Activated T-helper 1 cell treated with Interleukin-2 at 50 U/mL for 16 hours (primary cell): ENCODE results near the gene ICA1L.
A peak's percentile ranks its signal among the peaks of the same experiment; 100 is the strongest.
"Not testable (repeated sequence)": the region's sequence is repeated elsewhere in the genome, so short reads cannot be mapped to it uniquely, and the experiment has no call there.

Experiments
- DNase-seq: peaks from one replicate; pipeline ENCODE4 v3.0.0-alpha.2; 2020; ENCODE audit warnings: low read depth

ICA1L gene

DNA sequence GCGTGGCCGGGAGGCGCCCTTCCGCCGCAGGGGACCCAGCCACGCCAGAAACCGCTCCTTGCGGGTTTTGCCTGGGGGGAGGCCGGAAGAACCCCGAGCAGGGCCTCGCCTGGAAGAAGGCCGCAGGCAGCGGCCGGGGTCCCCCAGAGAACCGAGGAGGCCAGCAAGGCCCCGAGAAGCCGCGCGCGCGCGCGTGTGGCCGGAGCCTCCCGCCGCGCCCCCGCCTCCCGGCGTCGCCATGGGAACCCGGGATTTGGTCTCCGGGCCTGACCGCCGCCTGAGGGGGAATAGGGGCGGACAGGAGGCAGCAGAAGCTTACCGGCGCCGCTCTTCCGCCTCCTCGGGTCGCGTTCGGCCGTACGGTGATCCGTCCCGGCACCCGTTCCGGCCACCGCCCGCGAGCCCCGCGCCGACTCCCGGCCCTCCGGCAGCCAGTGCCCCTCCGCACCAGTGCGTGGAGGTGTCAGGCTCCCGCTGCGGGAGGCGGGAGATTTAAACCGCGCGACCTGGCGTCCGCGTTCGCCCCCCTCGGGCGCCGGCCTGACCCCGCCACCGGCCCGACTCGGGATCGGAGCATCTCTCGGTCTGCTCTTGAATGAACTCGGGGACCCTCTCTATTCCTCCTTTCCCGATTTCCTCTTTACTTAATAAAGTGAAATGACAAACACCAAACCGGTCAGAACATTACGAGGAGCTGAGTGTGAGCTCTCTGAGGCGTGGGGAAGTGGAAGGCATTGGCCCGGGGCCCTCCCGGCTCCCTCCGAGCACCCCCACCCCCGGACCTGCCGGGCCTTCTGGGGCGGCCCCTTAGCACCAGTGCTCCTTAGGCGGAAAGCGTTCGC, at the start of gene ICA1L:
TSS of gene ICA1L (minus strand) at position 467 of the 842 bp plus-strand sequence. CDS start 42,757 bp downstream, outside the sequence.
- peak; percentile 30 for DNase-seq

DNA sequence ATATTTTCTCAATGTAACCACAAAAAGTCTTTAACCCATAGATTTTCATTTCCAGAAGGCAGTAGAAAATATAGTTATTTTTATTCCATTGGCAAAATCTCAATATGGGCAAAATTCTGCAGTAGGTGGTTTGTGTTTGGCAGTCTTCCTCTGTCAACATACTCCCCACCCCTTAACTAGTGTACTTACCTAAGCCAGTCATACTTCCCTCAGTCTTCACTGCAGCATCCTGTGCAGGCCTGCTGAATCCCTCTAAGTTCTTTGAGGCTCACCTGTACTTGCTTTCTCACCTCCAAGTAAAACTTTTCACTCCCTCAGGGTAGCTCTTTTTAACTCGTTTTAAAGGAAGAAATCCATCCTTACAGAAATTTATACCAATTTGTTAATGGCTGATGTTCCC, 47.3 kb upstream of the ICA1L start:
- DNase-seq = no peak

DNA sequence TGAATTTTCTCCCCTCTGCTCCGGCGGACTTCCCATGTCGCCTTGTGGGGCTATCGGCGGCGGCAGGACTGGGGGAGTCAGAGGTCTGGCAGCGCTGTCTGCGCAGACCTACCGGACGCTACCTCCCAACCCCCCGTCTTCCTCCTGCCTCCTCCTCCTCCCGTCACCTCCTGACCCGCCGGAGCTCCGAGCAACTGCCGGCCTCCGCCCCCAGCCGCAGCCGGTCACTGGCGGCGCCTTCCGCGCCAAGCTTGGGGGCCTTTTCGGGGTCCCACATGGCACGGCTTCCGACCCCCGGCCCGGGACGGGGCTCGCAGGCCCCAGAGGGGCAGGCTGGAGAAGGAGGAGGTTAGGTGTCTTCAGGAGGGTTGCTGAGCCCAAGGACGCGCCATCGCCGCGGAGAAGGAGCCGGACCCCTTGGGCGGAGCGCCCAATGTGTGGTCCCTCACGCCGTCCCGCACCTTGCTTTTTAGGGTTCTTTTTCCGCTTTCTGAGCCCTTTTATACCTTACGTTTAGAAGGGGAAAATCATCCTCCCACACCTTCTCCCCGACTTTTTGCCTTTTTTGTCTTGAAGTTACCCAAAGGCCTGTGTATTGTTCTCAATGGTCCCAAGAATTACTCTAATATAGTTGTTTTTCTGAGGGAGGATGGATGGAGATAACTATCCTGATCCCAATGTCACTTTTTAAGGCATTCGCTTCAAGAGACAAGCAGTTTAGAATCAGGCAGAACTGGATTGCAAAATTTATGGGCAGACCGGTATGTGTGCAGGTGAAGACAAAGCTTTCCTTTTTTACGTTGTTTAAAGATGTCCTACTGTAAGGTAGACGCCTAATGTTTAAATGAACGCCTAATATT, 41.0 kb upstream of the ICA1L start:
- DNase-seq = not testable (repeated sequence)

DNA sequence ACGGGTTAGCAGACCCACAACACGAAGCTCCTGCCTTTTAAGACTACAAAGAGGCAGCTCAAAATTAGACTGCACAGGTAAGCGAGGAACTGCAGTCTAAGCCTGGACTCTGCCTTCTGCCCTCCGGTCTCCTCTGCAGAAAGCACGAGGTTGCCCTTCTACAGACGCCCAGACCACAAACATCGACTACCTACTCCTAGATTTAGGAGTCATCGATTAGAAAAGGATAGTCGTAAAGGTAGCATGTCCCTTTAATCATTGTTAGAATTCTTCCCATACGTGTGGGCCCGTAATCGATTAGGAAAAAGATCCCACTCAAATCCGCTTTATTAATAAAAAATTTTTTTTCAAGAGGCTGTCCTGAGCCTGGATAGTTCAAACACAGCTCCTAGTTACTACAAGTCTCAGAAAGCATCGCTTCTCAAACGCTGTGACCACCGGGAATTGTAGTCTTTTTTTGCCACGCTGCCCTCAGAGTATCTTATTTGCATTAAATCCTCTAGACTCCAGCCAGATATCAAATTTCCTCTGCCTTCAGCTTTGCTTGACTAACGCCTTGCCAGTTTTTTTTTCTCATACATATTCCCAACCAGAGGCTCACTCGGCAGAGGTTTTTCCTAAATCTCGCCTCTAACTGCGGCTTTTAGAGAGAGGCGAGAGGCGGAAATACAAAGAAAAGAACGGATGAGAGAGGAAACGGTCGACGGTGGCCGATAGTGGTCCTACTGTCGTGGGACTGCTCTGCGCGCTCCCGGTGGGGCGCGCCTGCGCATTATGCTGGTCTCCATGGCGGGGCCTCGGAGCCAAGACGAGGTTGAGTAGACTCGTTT, 40.2 kb upstream of the ICA1L start, which contains the start of the genes CARF and WDR12:
TSS of gene CARF (plus strand) at position 764 of the 830 bp plus-strand sequence. CDS start 29,628 bp downstream, outside the sequence.
TSS of gene WDR12 (minus strand) at position 162 of the 830 bp plus-strand sequence. CDS start 197 bp downstream, outside the sequence.
- peak; percentile 78 for DNase-seq

DNA sequence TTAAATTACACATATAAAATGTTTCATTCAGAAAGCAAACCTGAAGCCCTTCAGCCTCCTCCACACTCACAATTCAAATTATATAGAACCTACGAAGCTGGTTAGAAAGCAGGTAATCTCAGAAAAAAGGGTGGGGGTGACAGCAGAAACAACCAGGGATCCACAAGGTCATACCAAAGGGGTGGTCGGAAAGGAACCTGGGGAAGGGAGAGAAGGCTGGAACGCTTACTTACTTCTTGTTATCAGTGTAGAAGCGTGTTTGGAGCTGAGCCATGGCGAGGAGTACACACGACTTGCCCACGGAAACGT, 39.6 kb upstream of the ICA1L start:
- no peak for DNase-seq

DNA sequence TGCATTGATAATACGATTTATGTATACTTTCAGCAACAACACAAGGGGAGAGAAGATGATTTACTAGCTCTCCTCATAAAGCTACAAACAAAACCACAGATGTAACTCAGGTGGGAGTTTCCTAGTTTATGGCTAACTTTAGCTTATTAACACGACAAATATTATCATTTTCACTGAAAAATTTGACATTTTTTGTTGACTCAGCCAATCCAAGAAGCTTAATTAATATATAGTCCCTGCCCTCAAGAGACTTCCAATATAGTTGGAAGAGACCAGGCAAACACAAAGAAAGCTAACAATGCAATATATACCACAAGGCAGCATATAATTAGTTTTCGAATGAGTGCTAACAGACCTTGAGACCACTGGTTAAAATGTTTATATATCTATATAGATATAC, 39.1 kb upstream of the ICA1L start:
- DNase-seq = no peak

DNA sequence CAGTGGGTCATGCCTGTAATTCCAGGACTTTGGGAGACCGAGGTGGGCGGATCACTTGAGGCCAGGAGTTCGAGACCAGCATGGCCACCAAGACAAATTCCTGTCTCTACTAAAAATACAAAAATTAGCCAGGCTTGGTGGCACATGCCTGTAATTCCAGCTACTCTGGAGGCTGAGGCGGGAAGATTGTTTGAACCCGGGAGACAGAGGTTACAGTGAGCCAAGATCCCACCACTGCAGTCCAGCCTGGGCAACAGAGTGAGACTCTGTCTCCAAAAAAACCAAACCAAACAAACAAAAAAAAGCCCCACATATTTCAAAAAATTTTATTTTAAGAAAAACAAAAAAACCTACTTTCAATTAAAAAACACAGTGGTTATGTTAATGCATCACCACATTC, 38.7 kb upstream of the ICA1L start:
- not testable (repeated sequence) for DNase-seq

DNA sequence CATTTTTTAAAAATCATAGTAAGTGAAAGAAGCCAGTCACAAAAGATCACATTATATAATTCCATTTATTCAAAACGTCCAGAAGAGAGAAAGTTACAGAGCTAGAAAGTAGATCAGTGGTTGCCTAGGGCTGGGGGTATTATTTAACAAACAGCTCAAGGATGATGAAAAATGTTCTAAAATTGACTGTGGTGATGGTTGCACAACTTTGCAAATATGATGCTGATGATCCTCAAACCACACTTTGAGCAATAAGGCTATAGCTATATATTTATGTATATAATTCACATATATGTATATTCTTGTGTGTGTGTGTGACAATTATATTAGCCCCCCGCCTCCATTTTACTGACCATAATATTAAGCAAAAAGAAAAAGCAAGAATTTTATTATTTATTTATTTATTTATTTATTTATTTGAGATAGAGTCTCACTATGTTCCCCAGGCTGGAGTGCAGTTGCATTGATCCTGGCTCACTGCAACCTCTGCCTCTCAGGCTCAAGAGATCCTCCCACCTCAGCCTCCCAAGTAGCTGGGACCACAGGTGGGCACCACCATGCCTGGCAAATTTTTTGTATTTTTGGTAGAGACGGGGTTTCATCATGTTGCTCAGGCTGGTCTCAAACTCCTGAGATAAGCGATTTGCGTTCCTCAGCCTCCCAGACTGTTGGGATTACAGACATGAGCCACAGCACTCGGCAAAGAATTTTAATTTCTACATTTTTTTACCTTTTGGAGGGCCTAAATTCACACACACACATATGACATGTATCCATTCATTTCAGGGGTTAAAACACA, 38.0 kb upstream of the ICA1L start:
- no peak for DNase-seq

DNA sequence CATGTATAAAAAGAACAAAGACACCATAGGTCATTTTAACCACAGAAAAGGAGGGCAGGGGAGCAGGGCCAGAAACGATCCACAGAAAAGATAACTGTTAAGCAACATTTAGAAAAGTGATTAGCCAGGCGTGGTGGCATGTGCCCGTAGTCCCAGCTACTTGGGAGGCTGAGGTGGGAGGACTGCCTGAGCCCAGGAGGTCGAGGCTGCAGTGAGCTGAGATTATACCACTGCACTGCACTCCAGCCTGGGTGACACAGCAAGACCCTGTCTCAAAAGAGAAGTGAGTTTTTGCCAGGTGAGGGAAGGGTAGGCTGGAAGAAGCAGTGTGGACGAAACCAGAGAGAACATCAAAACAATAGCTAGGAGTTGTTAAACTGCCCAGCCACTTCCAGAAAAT, 36.6 kb upstream of the ICA1L start:
- DNase-seq = no peak

DNA sequence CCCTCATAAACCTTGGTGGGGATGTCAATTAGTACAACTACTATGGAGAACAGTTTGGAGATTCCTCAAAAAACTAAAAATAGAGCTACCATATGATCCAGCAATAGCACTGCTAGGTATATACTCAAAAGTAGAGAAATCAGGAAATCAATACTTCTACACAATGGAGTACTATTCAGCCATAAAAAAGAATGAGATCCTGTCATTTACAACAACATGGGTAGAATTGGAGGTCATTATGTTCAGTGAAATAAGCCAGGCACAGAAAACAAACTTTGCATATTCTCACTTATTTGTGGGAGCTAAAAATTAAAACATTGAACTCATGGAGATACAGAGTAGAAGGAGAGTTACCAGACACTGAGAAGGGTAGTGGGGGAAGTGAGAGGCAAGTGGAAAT, 33.9 kb upstream of the ICA1L start:
- not testable (repeated sequence) for DNase-seq

DNA sequence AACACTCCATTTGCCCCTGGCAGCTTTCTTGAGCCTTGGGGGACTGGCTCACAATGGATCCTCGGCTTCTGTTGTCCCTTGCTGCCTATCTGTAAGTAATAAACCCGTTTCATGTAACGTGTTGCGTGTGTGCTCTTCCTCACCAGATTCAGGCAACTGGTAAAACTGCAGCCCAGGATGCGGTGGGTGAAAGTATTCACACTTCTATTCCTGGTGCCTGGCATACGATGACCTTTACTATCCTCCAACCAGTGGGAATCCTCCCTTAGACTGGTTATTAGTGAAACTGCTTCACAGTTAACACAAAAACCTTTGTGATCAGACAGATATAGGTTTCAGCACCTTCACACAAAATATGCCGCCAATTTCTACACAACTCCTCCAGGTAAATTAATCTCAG, 13.6 kb upstream of the ICA1L start:
- DNase-seq = no peak

DNA sequence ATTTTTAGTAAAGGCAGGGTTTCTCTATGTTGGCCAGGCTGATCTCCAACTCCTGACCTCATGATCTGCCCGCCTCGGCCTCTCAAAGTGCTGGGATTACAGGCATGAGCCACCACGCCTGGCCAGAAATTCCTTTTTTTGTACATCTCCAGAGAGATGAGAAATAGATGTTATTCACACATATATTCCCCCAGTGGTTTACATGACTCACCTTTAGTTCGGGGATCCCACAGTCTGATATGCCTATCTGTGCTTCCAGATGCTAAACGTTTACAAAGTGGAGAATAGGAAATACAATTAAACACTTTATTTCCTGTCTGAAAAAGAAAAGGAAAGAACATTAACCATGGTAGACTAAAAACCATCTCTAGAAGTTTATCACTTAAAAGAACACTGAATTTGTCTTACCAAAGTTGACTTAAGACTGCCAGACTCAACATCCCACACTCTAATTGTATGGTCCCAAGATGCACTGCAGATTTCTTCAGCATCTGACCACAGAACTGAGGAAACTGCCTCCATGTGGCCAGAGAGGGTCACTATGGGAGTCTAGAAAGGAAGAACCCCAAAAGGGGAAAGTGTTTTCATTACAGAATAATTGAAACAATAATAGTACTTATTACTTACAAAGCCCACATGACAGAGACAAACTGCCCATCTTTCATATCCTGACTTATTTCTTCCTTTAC, 12.6 kb upstream of the ICA1L start:
- no peak for DNase-seq

DNA sequence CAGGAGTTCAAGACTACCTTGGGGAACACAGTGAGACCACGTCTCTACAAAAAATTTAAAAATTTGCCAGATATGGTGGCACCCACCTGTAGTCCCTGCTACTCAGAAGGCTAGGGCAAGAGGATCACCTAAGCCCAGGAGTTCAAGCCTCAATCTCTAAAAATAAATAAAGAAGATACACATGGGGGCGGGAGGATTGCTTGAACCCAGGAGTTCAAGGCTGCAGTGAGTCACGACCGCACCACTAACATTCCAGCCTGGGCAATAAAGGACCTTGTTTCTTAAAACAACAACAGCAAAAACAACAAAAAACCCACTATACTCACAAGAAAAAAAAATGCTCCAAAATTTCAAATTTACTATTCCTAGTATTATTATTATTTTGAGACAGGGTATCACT, 10.0 kb upstream of the ICA1L start:
- no peak for DNase-seq

DNA sequence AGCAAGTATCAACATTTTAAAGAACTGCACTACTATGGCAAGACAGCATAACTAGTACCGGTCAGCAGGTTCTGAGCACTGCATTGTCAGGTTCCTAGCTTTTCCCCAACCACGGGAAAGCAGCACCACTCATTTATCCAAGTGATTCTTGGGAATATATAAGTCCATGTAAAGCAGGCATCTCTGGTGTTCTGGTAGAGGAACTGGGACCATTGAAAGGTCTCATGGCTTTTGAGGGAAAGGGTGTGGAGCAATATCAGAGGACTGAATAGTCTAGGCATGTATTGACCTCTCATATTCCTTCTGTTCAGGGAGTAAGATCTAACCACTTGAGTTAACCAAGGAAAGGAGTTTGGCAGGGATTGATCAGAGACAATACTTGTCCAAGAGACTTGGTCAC, 6.1 kb upstream of the ICA1L start:
- no peak for DNase-seq

DNA sequence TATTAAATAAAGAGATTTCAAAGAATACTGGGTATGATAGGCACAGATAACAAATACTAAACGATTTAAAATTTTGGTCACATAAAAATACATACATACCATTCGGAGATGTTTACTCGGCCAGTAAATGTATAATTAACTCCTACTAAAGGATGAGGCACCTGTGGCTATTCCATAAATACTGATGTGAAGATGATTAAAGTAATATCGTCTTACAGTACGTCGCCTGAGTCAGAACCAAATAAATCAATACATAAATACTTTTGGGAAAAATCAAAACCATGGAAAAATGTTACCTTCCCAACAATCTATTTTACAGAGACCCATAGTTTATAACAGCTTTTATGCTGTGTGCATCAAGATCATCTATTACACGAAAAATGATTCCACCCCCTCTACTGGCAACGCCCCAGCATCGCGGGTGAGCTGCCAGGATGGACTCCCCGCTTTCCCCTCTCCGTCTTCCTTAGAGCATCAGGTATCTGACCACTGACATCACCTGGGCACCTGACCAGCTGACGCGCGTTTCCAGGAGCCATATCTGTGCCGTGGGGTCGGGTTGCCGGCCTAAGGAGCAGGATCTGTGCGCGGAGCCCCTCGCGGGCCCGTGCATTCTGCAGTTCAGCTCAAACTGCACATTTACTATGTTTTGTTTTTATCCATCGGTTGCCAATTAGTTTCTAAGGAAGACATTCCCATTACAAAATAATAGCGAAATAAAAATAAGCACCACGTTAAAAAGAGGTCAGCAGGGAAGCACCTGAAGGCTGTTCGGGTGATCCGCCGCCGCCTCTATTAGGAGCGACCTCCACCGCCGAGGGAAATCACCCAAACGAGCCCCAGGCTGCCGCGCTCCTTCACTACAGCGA, 901 bp downstream of the ICA1L start:
- DNase-seq = peak; percentile 31

DNA sequence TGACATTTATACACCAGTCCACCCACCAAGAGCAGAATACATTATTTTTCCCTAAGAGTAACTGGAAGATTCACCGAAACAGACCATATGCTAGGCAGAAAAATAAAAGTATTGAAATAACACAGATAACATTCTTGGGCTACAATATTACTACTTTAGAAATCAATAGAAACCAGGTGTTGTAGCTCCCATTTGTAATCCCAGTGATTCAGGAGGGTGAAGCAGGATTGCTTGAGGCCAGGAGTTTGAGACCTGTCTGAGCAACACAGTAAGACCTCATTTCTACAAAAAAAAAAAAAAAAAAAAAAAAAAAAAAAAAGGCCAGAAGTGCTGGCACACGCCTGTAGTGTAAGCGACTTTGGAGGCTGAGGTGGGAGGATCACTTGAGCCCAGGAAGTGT, 9.6 kb downstream of the ICA1L start:
- DNase-seq = no peak

DNA sequence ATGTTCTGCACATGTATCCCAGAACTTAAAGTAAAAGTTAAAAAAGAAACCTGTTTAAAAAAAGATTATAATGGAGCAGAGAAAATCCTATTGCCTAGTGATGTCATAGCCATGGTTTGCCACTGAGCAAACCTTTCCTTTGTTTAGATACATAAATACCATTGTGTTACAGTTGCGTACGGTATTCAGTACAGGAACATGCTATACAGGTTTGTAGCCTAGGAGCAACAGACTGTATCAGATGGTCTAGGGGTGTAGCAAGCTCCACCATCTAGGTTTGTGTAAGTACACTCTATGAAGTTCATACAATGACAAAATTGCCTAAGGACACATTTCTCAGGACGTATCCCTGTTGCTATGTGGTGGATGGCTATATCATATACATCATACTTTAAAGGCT, 13.0 kb downstream of the ICA1L start:
- no peak for DNase-seq

DNA sequence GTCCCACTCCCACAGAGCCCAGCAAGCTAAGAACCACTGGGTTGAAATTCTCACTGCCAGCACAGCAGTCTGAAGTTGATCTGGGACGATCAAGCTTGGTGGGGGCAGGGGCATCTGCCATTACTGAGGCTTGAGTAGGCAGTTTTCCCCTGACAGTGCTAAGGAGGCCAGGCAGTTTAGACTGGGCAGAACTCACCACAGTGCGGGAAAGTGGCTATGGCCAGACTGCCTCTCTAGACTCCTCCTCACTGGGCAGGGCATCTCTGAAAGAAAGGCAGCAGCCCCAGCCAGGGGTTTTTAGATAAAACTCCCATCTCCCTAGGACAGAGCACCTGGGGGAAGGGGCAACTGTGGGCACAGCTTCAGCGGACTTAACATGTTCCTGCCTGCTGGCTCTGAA, 22.2 kb downstream of the ICA1L start:
- not testable (repeated sequence) for DNase-seq

DNA sequence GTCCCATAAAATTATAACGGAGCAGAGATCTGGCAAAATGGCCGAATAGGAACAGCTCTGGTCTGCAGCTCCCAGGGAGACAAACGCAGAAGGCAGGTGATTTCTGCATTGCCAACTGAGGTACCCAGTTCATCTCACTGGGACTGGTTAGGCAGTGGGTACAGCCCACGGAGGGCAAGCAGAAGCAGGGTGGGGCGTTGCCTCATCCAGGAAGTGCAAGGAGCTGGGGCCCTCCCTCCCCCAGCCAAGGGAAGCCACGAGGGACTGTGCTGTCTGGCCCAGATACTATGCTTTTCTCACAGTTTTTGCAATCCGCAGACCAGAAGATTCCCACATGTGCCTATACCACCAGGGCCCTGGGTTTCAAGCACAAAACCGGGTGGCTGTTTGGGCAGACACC, 22.8 kb downstream of the ICA1L start:
- DNase-seq = no peak
